ENCODE results near the gene IL36B. TPM values are rescaled to one million over a fixed set of nuclear protein-coding genes. Genes with fewer than 3 reads are reported as not detected.

Gene IL36B
- total and polyA plus RNA-seq, 9 of the 15 experiments (the other 6 are each of a cell fraction or from before 2014, with no cell fraction given) = not detected

- no peak overlapping the region for H3K27ac ChIP-seq (ENCODE audit: extremely low read depth, low read depth, low read length)
- TF ChIP-seq, protein P1, sequence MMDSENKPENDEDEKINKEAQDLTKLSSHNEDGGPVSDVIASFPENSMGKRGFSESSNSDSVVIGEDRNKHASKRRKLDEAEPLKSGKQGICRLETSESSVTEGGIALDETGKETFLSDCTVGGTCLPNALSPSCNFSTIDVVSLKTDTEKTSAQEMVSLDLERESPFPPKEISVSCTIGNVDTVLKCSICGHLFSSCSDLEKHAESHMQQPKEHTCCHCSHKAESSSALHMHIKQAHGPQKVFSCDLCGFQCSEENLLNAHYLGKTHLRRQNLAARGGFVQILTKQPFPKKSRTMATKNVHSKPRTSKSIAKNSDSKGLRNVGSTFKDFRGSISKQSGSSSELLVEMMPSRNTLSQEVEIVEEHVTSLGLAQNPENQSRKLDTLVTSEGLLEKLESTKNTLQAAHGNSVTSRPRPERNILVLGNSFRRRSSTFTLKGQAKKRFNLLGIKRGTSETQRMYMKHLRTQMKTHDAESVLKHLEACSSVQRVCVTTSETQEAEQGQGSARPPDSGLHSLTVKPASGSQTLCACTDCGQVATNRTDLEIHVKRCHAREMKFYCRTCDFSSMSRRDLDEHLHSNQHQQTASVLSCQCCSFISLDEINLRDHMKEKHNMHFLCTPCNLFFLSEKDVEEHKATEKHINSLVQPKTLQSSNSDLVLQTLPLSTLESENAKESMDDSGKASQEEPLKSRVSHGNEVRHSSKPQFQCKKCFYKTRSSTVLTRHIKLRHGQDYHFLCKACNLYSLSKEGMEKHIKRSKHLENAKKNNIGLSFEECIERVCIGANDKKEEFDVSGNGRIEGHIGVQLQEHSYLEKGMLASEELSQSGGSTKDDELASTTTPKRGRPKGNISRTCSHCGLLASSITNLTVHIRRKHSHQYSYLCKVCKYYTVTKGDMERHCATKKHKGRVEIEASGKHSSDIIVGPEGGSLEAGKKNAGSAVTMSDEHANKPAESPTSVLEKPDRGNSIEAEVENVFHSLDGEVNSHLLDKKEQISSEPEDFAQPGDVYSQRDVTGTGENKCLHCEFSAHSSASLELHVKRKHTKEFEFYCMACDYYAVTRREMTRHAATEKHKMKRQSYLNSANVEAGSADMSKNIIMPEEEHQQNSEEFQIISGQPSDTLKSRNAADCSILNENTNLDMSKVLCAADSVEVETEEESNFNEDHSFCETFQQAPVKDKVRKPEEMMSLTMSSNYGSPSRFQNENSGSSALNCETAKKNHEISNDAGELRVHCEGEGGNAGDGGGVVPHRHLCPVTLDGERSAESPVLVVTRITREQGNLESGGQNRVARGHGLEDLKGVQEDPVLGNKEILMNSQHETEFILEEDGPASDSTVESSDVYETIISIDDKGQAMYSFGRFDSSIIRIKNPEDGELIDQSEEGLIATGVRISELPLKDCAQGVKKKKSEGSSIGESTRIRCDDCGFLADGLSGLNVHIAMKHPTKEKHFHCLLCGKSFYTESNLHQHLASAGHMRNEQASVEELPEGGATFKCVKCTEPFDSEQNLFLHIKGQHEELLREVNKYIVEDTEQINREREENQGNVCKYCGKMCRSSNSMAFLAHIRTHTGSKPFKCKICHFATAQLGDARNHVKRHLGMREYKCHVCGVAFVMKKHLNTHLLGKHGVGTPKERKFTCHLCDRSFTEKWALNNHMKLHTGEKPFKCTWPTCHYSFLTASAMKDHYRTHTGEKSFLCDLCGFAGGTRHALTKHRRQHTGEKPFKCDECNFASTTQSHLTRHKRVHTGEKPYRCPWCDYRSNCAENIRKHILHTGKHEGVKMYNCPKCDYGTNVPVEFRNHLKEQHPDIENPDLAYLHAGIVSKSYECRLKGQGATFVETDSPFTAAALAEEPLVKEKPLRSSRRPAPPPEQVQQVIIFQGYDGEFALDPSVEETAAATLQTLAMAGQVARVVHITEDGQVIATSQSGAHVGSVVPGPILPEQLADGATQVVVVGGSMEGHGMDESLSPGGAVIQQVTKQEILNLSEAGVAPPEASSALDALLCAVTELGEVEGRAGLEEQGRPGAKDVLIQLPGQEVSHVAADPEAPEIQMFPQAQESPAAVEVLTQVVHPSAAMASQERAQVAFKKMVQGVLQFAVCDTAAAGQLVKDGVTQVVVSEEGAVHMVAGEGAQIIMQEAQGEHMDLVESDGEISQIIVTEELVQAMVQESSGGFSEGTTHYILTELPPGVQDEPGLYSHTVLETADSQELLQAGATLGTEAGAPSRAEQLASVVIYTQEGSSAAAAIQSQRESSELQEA (IDR thresholded peaks at IDR 0.05; ENCODE audit: low read depth) = no peak
- TF ChIP-seq ZSCAN32 (CRISPR knock-in tag; IDR thresholded peaks at IDR 0.05) = no peak
- TF ChIP-seq E2F5 (CRISPR knock-in tag; IDR thresholded peaks at IDR 0.05) = no peak
- TF ChIP-seq SPI1 (IDR thresholded peaks at IDR 0.05; ENCODE audit: borderline replicate concordance, low read depth, low read length) = peak; percentile 72; the same call in 1 of the 2 replicates
- TF ChIP-seq ZNF124 (CRISPR knock-in tag; IDR thresholded peaks at IDR 0.05) = no peak
- no peak for TF ChIP-seq HMG20A (CRISPR knock-in tag; conservative IDR thresholded peaks at IDR 0.05)
- no peak overlapping the region for H3K4me2 ChIP-seq (ENCODE audit: insufficient read depth, low read length)
- H3K9me1 ChIP-seq (ENCODE audit: control insufficient read depth, insufficient read depth, low read length) = no peaks in the 10 kb centered on the region
- no peaks in the 10 kb centered on the region for H4K20me1 ChIP-seq (replicated peaks; ENCODE audit: control insufficient read depth, insufficient read depth, low read length)
- H3K79me2 ChIP-seq (ENCODE audit: control insufficient read depth, insufficient read depth, low read length) = no peaks in the 10 kb centered on the region
- no TSS peak for BruUV-seq (replicated peaks)
- H3K4me1 ChIP-seq (replicated peaks in 1 of 2; ENCODE audit: control insufficient read depth in 2 of 2, insufficient read depth in 2 of 2, low read length in 2 of 2) = peaks cover 0 to 15% of the 10 kb centered on the region in 2 experiments; a peak in 2 of 5 replicates
- no peak overlapping the region for H3K9ac ChIP-seq (ENCODE audit: insufficient read depth in 1 of 2, low read depth in 2 of 2, low read length in 2 of 2)
- 0% methylated on average over 1 of the region's 1 CpG for WGBS (ENCODE audit: insufficient coverage, low coverage, missing lambda C conversion rate)
- H3K36me3 ChIP-seq (ENCODE audit: control insufficient read depth, insufficient read depth, low read length) = no peaks in the 10 kb centered on the region
- H3K4me3 ChIP-seq = no peak overlapping the region
- no peak for FAIRE-seq
- ChIA-PET CTCF (ENCODE audit: low intra/inter-chr PET ratio) (no interaction called here), POLR2A (interaction anchor here (0.9 to 1.3 kb wide), 3 partner anchors 9 to 49 kb away, joined by 3 to 4 read pairs (median 4); no protein-coding TSS in a partner anchor)
- ATAC-seq = peak; percentile 41
- no peak for DNase-seq (ENCODE audit: extremely low read depth in 1 of 4, low spot score in 3 of 4)
- intact Hi-C loops (cut with micrococcal nuclease) = no loop called here
- H2AFZ ChIP-seq (ENCODE audit: low read depth, low read length) = peak overlapping the region; percentile 36; the same call in 1 of the 2 replicates
- no peaks in the 10 kb centered on the region for H3K27me3 ChIP-seq (ENCODE audit: control insufficient read depth in 2 of 2, insufficient read depth in 2 of 2, low read length in 2 of 2)
- in situ Hi-C loops (cut with MboI) = no loop called here
- no peaks in the 10 kb centered on the region for H3K9me3 ChIP-seq (replicated peaks; ENCODE audit: control insufficient read depth, insufficient read depth, low read depth, low read length)
Measured at GRCh38 chr2:113028112-113028511, 24.6 kb downstream of the IL36B start.
